Suprapubic skin (tissue), 4 donors: ENCODE data around the gene PAQR5. TPM values are rescaled to one million over a fixed set of nuclear protein-coding genes. Genes with fewer than 3 reads are reported as not detected.
"Not testable (repeated sequence)": the region's sequence is repeated elsewhere in the genome, so short reads cannot be mapped to it uniquely, and the experiment has no call there.

ENCODE experiments used
- DNase-seq, 2 donors: peaks; one replicate each; pipeline ENCODE4 v3.0.0-alpha.2; 2019; ENCODE audit warnings: low spot score in 2 of 2
- H3K27ac ChIP-seq: fragments of 200-600 bp; sonication (generic); one replicate; pipeline ENCODE4 v1.5.1; 2019
- H3K27me3 ChIP-seq: fragments of 200-600 bp; sonication (generic); one replicate; pipeline ENCODE4 v1.5.1; 2019
- H3K36me3 ChIP-seq: fragments of 200-600 bp; sonication (generic); one replicate; pipeline ENCODE4 v1.5.1; 2019
- H3K4me1 ChIP-seq: fragments of 200-600 bp; sonication (generic); one replicate; pipeline ENCODE4 v1.5.1; 2019
- H3K4me3 ChIP-seq: fragments of 200-600 bp; sonication (generic); one replicate; pipeline ENCODE4 v1.5.1; 2019; ENCODE audit warnings: mild to moderate bottlenecking
- H3K9me3 ChIP-seq: fragments of 200-600 bp; sonication (generic); one replicate; pipeline ENCODE4 v1.5.1; 2019
- CTCF ChIP-seq, 2 donors: fragments of 200-600 bp in 1 of 2; fragments of 450-650 bp in 1 of 2; sonication (generic) in 1 of 2; IDR thresholded peaks; one replicate each; pipeline ENCODE4 v1.5.1; 2016 to 2019; ENCODE audit warnings: antibody characterized with exemption in 2 of 2, mild to moderate bottlenecking in 1 of 2, moderate library complexity in 1 of 2
- EP300 ChIP-seq: sonication (generic); formaldehyde crosslinking; IDR thresholded peaks from one replicate; pipeline ENCODE4 v1.6.1; 2017; ENCODE audit warnings: antibody characterized with exemption
- POLR2A ChIP-seq, 2 donors: fragments of 450-650 bp; IDR thresholded peaks; one replicate each; pipeline ENCODE4 v1.6.1; 2017; ENCODE audit warnings: antibody characterized with exemption in 2 of 2, mild to moderate bottlenecking in 2 of 2, moderate library complexity in 2 of 2
- POLR2AphosphoS5 ChIP-seq, 3 donors: sonication (generic); formaldehyde crosslinking; IDR thresholded peaks; one replicate each; pipeline ENCODE4 v1.6.1; 2017; ENCODE audit warnings: antibody characterized with exemption in 3 of 3
- WGBS: methylation state at CpG from one replicate; pipeline ENCODE4 v1.1.5; 2018; 5-methylcytosine and 5-hydroxymethylcytosine counted together
- total RNA-seq, 4 donors: library from RNA; depleted of rRNA; stranded (reverse); fragments of >200 nt; gene quantifications; one replicate each; pipeline ENCODE4 v1.1.0, GENCODE V29; 2016

Gene PAQR5
- total RNA-seq, 4 donors from 2014 or later, result 2.5 to 22.4 (median 9.3) TPM

GRCh38 chr15:69444686-69445085, 146.0 kb downstream of the PAQR5 start:
- TF ChIP-seq CTCF (IDR thresholded peaks at IDR 0.05), result no peak
- TF ChIP-seq POLR2AphosphoS5 (IDR thresholded peaks at IDR 0.05), result no peak
- no peak for TF ChIP-seq EP300
- H3K36me3 ChIP-seq, result no peaks in the 10 kb centered on the region
- no peaks in the 10 kb centered on the region for H3K27me3 ChIP-seq
- no peaks in the 10 kb centered on the region for H3K4me1 ChIP-seq
- no peak for DNase-seq
- no peaks in the 10 kb centered on the region for H3K9me3 ChIP-seq
- WGBS, result 92% methylated on average over 7 of the region's 7 CpGs
- no peak overlapping the region for H3K27ac ChIP-seq
- H3K4me3 ChIP-seq, result no peak overlapping the region

DNA sequence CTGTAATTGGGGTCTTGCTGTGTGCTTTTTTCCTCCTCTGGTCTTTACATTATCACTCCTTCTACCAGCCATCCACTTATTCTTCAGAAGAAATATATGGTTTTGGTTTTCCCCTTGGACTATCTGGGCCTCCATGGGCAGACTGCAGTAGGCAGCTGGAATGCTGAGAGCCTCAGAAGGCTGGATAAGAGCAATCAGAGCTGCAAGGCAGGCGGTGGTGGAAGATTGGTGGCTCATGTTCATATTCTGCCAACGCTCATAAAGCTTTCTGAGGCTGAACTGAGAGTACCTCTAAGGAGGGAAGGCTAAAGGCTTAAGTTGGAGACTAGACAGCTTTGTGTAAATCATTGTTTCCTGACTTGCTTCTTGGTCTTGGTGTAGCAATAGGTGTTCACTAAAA, 148.2 kb downstream of the PAQR5 start:
- Histone ChIP-seq H3K36me3 (no peaks in the 10 kb centered on the region), H3K4me1 (peaks cover 8% of the 10 kb centered on the region), H3K9me3 (no peaks in the 10 kb centered on the region), H3K27me3 (no peaks in the 10 kb centered on the region), H3K27ac (no peak overlapping the region), H3K4me3 (no peak overlapping the region)
- 92% methylated on average over 2 of the region's 2 CpGs for WGBS
- DNase-seq, result no peak
- TF ChIP-seq EP300, result no peak
- TF ChIP-seq CTCF (IDR thresholded peaks at IDR 0.05), result no peak
- TF ChIP-seq POLR2AphosphoS5 (IDR thresholded peaks at IDR 0.05), result no peak
- TF ChIP-seq POLR2A (IDR thresholded peaks at IDR 0.05), result no peak

- not testable (repeated sequence) for H3K27me3 ChIP-seq, H3K27ac ChIP-seq, H3K9me3 ChIP-seq, H3K36me3 ChIP-seq, DNase-seq, H3K4me3 ChIP-seq
- WGBS, result 95% methylated on average over 4 of the region's 4 CpGs
- H3K4me1 ChIP-seq, result peaks cover 27% of the 10 kb centered on the region
These were observed 151.5 kb downstream of the PAQR5 start for GRCh38 chr15:69450221-69450620.

DNA sequence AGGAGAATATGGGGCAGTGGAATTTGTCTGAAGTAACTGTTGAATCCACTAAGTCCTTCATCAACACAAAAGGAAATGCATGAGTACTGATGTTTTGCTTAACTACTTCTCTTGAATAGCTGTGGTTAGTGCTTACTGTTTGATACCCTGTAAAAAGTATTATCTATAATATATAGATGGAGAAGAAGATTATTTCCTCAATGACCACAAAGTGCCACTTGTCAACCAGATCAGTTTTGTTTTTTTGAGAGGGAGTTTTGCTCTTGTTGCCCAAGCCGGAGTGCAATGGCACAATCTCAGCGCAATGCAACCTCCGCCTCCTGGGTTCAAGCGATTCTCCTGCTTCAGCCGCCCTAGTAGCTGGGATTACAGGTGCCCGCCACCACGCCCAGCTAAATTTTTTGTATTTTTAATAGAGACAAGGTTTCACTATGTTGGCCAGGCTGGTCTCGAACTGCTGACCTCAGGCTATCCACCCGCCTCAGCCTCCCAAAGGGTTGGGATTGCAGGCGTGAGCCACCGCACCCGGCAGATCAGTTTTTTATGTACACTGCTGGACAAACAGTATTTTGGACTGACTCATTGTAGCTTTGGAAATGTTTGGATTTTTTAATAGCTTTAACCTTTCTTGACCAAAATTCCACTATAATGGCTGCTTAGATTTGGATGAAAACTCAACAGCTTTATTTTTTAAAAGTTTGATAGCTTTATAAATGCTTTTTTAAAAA, 152.4 kb downstream of the PAQR5 start:
- H3K4me3 ChIP-seq, result no peak overlapping the region
- peaks cover 14% of the 10 kb centered on the region for H3K36me3 ChIP-seq
- no peak overlapping the region for H3K27ac ChIP-seq
- no peaks in the 10 kb centered on the region for H3K9me3 ChIP-seq
- peaks cover 31% of the 10 kb centered on the region for H3K4me1 ChIP-seq
- TF ChIP-seq POLR2A (IDR thresholded peaks at IDR 0.05) (no peak), POLR2AphosphoS5 (IDR thresholded peaks at IDR 0.05) (no peak), EP300 (no peak)
- no peak for DNase-seq
- 93% methylated on average over 12 of the region's 12 CpGs for WGBS
- H3K27me3 ChIP-seq, result no peaks in the 10 kb centered on the region

GRCh38 chr15:69451951-69452691, 153.4 kb downstream of the PAQR5 start:
- no peak for DNase-seq
- H3K4me1 ChIP-seq, result peaks cover 31% of the 10 kb centered on the region
- peak overlapping the region; percentile 97 for H3K27ac ChIP-seq
- TF ChIP-seq CTCF (IDR thresholded peaks at IDR 0.05) (no peak), POLR2AphosphoS5 (IDR thresholded peaks at IDR 0.05) (no peak), POLR2A (IDR thresholded peaks at IDR 0.05) (no peak), EP300 (no peak)
- WGBS, result 22% methylated on average over 32 of the region's 32 CpGs
- no peaks in the 10 kb centered on the region for H3K27me3 ChIP-seq
- no peaks in the 10 kb centered on the region for H3K9me3 ChIP-seq
- H3K36me3 ChIP-seq, result peaks cover 24% of the 10 kb centered on the region
- H3K4me3 ChIP-seq, result peak overlapping the region; percentile 89
